IPS-18c (cell line): ENCODE results near the gene UBAC2.
"Not testable (repeated sequence)": the region's sequence is repeated elsewhere in the genome, so short reads cannot be mapped to it uniquely, and the experiment has no call there.

Experiments used
- H3K4me3 ChIP-seq: 2 replicates; pipeline ENCODE4 v1.7.0; 2013; ENCODE audit warnings: low read depth, mild to moderate bottlenecking, low read length, moderate library complexity; ENCODE audit not compliant: insufficient read depth
- H3K9me3 ChIP-seq: one replicate; pipeline ENCODE4 v1.6.1; 2013; ENCODE audit warnings: mild to moderate bottlenecking, low read length, moderate library complexity; ENCODE audit not compliant: control insufficient read depth, insufficient read depth

UBAC2 gene

GRCh38 chr13:99224021-99224420 is 23.4 kb downstream of the UBAC2 start:
- Histone ChIP-seq H3K4me3 (no peak overlapping the region), H3K9me3 (no peaks in the 10 kb centered on the region)

GRCh38 chr13:99225078-99225477 is 24.4 kb downstream of the UBAC2 start:
- H3K9me3 ChIP-seq, result no peaks in the 10 kb centered on the region
- no peak overlapping the region for H3K4me3 ChIP-seq

GRCh38 chr13:99226513-99226912 is 25.9 kb downstream of the UBAC2 start:
- H3K4me3 ChIP-seq, result no peak overlapping the region
- H3K9me3 ChIP-seq, result no peaks in the 10 kb centered on the region

GRCh38 chr13:99227331-99227900 is 26.8 kb downstream of the UBAC2 start:
- Histone ChIP-seq H3K9me3 (no peaks in the 10 kb centered on the region), H3K4me3 (no peak overlapping the region)

- Histone ChIP-seq H3K4me3 (no peak overlapping the region), H3K9me3 (no peaks in the 10 kb centered on the region)
Measured at GRCh38 chr13:99227909-99228688, 27.4 kb downstream of the UBAC2 start.

DNA sequence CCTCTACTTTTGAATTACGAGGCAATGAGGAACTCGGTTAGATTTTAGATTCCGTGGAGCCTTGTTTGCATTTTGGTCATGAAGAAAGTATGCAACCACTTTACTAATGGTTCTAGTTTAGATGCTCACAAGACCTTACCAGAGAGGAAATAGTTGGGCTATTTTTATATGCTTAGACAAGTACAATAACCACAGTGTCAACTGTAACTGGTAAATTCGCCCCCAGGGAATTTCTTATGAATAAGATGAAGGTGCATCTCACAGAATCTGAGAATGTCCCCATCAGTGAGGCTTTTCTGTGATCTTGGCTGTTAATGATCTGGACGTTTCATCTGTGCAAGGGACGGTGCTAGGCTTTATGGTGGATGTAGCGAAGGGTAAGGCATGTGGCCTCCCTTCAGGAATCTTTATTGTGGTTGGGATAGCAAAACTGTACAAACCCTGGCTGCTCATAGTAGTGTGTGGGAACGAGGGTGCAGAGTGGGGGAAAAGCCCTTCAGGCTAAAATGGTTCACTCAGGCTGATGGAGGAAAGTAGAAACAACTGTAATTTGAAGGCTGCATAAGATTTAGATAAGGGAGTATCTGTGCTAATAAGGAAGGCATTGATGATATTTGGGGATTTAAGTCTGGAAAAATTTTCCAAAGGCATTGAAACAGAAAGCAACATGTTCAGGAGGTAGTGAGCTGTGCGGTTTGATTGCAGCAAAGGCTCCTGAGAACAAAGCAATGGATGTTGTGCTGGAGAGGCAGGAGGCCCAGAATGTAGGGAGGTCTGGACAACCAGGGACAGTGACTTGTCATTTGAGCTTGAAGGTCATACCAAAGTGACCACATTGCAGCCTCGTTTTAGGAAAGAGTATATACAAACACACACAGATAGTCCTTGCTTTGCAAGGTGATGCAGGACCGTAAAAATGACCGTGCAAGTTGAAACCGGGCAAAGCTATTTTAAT is 28.4 kb downstream of the UBAC2 start:
- H3K4me3 ChIP-seq, result no peak overlapping the region
- H3K9me3 ChIP-seq, result no peaks in the 10 kb centered on the region

DNA sequence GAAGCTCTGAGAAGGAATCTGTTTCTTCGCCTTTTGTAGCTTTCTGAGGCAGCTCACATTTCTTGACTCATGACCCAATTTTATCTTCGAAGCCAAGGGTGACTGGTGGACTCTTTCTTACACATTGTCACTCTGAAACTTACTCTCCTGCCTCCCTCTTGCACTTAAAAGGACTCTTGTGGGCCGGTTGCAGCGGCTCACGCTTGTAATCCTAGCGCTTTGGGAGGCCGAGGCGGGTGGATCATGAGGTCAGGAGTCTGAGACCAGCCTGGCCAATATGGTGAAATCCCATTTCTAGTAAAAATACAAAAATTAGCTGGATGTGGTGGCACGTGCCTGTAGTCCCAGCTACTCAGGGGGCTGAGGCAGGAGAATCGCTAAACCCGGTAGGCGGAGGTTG is 29.9 kb downstream of the UBAC2 start:
- H3K4me3 ChIP-seq, H3K9me3 ChIP-seq: not testable (repeated sequence)

DNA sequence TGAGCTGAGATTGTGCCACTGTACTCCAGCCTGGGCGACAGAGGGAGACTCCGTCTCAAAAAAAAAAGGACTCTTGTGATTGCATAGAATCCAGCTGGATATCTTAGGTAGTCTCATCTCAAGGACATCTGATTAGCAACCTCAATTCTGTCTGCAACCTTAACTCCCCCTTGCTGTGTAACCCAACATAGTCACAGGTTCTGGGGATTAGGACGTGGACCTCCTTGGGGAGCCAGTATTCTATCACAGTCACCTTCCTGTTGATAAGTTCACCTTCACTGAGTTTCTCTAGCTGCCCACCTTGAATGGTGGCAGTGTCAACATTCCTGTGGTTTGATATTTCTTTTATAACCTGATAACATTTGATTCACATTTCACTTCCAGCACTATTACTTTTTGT is 30.3 kb downstream of the UBAC2 start:
- Histone ChIP-seq H3K9me3 (no peaks in the 10 kb centered on the region), H3K4me3 (no peak overlapping the region)

DNA sequence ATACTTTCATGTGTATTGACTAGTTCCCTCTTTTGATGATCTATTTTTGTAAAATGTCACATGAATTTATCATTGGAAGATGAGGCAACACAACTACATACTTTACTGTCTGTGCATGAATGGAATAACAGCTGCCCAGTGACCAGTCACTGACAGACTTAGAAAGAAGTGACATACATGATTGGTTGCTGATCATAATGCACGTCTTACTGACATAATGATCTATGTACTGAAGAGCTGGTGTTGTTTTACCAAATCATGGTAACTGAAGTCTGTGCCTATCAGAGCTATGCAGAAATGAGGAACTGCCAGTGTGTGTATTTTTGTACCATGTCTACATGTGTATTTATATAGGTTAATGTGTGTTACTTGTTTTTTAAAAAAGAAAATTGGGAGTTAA is 31.1 kb downstream of the UBAC2 start:
- H3K4me3 ChIP-seq, result no peak overlapping the region
- no peaks in the 10 kb centered on the region for H3K9me3 ChIP-seq

- Histone ChIP-seq H3K4me3 (no peak overlapping the region), H3K9me3 (no peaks in the 10 kb centered on the region)
Measured at GRCh38 chr13:99237981-99238662, 37.5 kb downstream of the UBAC2 start.

DNA sequence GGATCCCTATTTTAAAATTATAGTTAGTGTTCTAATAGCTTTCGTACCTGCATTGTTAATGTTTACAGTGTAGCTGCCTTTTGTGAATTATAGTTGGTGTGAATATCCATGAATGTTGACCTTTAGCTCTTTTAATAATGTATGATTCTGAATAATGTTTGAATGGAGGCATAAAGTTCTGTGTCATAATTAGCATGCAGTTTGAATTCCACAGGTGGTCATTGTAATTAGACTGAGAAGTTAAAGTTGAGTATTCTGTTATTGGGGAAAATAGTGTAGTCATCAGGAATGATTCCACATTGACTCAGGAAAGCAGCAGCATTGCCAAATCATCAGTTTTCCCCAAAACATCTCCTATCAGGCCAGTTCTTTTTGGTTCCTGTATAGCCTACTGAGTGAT is 45.4 kb downstream of the UBAC2 start:
- Histone ChIP-seq H3K9me3 (no peaks in the 10 kb centered on the region), H3K4me3 (no peak overlapping the region)

DNA sequence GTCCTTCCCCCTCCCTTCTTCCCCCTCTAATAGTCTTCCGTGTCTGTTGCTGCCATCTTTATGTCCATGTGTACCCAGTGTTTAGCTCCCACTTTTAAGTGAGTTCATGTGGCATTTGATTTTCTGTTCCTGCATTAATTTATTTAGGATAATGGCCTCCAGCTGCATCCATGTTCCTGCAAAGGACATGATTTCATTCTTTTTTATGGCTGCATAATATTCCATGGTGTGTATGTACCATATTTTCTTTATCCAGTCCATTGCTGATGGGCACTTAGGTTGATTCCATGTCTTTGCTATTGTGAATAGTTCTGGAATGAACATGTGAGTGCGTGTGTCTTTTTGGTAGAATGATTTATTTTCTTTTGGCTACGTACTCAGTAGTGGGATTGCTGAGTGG is 48.5 kb downstream of the UBAC2 start:
- not testable (repeated sequence) for H3K4me3 ChIP-seq, H3K9me3 ChIP-seq

- not testable (repeated sequence) for H3K4me3 ChIP-seq
Measured at GRCh38 chr13:99249606-99250005, 49.0 kb downstream of the UBAC2 start.

DNA sequence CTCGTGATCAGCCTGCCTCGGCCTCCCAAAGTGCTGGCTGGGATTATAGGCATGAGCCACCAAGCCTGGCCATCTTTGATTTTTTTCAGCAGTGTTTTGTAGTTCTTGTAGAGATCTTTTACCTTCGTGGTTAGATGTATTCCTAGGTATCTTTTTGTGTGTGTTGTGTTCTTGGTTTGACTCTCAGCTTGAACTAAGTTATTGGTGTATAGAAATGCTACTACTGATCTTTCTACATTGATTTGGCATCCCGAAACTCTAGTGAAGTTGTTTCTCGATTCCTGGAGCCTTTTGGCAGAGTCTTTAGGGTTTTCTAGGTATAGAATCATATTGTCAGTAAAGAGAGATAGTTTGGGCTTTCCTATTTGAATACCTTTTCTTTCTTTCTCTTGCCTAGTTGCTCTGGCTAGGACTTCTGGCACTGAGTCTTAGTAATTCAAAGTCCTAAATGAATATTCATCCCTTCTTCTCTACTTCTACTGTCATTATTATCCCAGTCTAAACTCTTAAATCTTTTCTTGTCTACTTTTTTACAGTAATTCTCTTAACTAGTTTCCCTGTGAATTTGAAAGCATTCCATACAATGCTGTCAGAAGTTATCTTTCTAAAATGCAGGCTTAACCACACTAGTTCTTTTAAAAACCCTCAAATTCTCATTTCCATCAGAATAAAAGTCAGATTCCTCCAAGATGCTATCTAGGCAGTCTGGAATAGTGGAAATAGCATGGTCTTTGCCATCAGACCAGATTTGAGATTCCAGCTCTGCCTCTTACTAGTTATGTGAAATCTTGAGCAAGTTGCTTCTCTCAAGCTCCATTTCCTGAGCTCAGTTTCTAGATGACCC is 50.5 kb downstream of the UBAC2 start:
- H3K9me3 ChIP-seq, result no peaks in the 10 kb centered on the region
- no peak overlapping the region for H3K4me3 ChIP-seq

More at GRCh38 chr13:99249606-99250005, 49.0 kb downstream of the UBAC2 start:
- not testable (repeated sequence) for H3K9me3 ChIP-seq

- no peaks in the 10 kb centered on the region for H3K9me3 ChIP-seq
Measured at GRCh38 chr13:99251921-99252320, 51.3 kb downstream of the UBAC2 start.

GRCh38 chr13:99254830-99255229 is 54.2 kb downstream of the UBAC2 start:
- H3K4me3 ChIP-seq, result no peak overlapping the region
- H3K9me3 ChIP-seq, result no peaks in the 10 kb centered on the region

More at GRCh38 chr13:99251921-99252320, 51.3 kb downstream of the UBAC2 start:
- no peak overlapping the region for H3K4me3 ChIP-seq
